ENCODE measurements around the gene N4BP2L2.

The N4BP2L2 gene

DNA sequence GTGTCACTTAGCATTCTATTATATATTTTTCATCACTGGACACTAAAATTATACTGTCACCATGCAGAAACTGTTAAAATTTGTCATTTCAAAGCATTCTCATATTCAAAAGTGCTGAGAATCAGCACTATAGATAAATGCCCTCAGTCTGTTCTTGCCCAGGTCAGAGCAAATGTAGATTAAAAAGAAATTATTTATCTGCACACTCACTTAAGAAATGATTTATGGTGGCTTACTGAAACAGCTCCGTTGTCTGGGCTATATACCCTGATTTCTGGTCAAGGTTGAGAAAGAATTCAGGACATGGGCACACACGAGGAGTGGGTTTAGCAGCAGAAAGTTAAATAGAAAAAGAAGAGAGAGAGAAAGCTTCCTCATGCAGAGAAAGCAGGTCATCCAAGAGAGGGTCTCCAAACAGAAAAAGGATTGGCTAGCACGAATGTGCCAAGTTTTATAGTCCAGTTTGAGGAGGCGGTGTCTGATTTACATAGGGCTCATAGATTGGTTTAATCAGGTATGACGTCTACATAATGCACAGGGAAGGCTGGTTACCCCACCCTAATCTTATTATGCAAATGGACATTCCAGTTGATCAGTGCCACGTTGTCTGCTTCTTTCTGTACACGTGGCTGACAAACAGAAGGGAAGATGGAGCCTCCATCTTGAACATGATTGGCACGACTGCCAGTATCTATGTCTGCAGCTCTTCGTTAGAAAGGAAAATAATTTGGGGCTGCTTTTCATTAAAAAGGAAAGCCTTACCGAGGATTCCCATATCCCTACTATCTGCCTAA, 63.4 kb downstream of the N4BP2L2 start:
- in situ Hi-C loops (cut with HindIII; ENCODE audit: low sequenced_read_pairs) = no loop called here
- no peak for DNase-seq (ENCODE audit: low read depth, low spot score)
- TF ChIP-seq, protein P1, sequence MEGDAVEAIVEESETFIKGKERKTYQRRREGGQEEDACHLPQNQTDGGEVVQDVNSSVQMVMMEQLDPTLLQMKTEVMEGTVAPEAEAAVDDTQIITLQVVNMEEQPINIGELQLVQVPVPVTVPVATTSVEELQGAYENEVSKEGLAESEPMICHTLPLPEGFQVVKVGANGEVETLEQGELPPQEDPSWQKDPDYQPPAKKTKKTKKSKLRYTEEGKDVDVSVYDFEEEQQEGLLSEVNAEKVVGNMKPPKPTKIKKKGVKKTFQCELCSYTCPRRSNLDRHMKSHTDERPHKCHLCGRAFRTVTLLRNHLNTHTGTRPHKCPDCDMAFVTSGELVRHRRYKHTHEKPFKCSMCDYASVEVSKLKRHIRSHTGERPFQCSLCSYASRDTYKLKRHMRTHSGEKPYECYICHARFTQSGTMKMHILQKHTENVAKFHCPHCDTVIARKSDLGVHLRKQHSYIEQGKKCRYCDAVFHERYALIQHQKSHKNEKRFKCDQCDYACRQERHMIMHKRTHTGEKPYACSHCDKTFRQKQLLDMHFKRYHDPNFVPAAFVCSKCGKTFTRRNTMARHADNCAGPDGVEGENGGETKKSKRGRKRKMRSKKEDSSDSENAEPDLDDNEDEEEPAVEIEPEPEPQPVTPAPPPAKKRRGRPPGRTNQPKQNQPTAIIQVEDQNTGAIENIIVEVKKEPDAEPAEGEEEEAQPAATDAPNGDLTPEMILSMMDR (IDR thresholded peaks at IDR 0.05; ENCODE audit: low read depth, low read length) = no peak
- no peak overlapping the region for H3K4me3 ChIP-seq (ENCODE audit: low read depth, low read length)

DNA sequence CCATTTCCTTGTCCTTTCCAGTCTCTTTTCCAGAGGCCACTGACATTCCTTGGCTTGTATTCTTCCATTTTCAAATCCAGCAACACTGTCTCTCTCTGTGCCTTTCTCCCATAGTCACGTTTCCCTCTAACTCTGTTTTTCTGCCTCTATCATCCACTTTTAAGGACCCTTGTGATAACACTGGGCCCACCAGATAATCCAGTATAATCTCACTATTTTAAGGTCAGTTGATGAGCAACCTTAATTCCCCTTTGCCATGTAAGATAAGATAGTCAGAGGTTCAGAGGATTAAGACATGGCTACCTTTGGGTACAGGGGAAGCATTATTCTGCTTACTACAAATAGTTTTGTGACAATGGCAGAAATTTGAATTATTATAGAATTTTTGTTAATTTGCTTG, 64.9 kb downstream of the N4BP2L2 start:
- TF ChIP-seq, protein P1 (IDR thresholded peaks at IDR 0.05; ENCODE audit: low read depth, low read length) = no peak
- in situ Hi-C loops (cut with HindIII; ENCODE audit: low sequenced_read_pairs) = no loop called here
- no peak overlapping the region for H3K4me3 ChIP-seq (ENCODE audit: low read depth, low read length)
- no peak for DNase-seq (ENCODE audit: low read depth, low spot score)

DNA sequence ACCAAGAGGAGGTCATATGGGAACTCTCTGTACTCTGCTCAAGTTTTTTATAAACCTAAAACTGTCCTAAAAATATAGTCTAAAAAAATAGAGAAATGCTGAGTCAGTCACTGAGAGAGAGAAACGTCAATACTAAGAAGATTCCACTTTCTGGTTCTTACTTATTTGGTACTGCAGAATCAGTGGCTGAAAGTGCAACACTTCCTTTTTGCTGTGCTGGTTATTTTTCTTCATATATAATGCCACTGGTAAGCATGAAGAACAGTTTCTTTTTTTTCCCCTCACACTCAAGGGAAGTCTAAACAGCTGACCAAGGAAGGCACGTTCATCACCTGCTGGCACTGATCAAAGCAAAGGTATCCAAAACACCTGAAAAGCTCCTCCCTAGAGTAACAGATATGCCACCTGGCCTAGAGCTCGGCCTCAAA, 66.4 kb downstream of the N4BP2L2 start:
- no peak overlapping the region for H3K4me3 ChIP-seq (ENCODE audit: low read depth, low read length)
- no peak for DNase-seq (ENCODE audit: low read depth, low spot score)
- in situ Hi-C loops (cut with HindIII; ENCODE audit: low sequenced_read_pairs) = no loop called here
- TF ChIP-seq, protein P1 (IDR thresholded peaks at IDR 0.05; ENCODE audit: low read depth, low read length) = no peak

DNA sequence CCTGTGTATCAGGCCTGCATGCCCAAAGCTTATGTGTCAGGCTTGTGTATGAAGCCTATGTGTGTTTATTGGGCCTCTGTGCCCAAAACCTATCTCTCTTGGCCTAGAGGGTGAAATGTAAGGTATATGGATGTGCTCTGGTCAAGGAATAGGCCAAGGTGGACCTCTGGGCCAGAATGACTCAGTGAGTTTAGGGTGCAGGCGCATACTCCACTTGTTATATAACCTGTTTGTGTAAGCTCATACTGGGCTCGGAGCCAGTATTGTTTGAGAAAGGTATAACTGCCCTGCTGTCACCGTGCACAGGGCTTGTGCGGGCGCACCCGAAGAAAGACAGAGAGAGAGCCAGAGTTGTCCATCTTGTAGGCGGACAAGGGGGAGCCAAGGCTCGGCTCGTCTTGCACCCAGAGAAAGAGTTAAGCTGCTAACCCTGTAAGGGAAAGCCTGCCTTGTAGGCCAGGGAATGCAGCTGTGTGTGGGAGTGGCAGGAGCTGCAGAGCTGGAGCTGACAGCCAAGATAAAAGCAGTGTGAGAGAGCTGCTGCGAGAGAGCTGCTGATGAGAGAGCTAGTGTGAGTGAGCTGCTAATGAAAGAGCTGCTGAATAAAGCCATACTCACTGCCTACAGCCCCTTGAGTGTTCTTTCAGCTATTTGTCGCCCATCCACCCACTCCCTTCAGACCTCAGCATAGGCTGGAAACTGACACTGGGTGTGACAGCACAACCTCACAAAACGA, 67.2 kb downstream of the N4BP2L2 start:
- no peak for DNase-seq (ENCODE audit: low read depth, low spot score)
- TF ChIP-seq, protein P1 (IDR thresholded peaks at IDR 0.05; ENCODE audit: low read depth, low read length) = no peak
- no peak overlapping the region for H3K4me3 ChIP-seq (ENCODE audit: low read depth, low read length)
- in situ Hi-C loops (cut with HindIII; ENCODE audit: low sequenced_read_pairs) = no loop called here

DNA sequence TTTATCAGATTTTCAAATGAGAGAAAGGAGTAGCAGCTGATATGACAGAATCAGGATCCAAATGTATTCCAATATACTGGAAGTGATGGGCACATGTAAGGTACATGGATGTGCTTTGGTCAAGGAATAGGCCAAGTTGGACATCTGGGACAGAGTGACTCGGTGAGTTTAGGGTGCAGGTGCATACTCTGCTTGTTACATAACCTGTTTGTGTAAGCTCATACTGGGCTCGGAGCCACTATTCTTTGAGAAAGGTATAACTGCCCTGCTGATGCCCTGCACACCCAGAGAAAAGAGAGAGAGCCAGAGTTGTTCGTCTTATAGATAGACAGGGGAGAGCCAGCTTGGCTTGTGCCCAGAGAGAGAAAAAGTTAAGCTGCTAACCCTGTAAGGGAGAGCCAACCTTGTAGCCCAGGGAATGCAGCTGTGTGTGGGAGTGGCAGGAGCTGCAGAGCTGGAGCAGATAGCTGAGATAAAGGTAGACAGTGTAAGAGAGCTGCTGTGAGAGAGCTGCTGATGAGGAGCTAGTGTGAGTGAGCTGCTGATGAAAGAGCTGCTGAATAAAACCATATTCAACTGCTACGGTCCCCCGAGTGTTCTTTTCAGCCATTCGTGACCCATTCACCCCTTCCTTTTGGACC, 70.0 kb downstream of the N4BP2L2 start:
- no peak overlapping the region for H3K4me3 ChIP-seq (ENCODE audit: low read depth, low read length)
- in situ Hi-C loops (cut with HindIII; ENCODE audit: low sequenced_read_pairs) = no loop called here
- TF ChIP-seq, protein P1 (IDR thresholded peaks at IDR 0.05; ENCODE audit: low read depth, low read length) = no peak
- DNase-seq (ENCODE audit: low read depth, low spot score) = no peak

DNA sequence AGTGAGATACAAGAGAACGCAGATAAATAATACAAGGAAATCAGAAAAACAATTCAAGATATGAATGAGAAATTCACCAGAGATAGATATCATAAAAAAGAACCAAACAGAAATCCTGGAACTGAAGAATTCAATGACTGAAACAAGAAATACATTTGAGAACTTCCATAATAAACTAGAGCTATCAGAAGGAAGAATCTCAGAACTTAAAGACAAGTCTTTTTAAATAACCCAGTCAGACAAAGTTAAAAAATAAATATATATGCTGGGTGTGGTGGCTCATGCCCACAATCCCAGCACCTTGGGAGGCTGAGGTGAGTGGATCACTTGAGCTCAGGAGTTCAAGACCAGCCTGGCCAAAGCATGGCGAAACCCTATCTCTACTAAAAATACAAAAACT, 82.0 kb downstream of the N4BP2L2 start:
- in situ Hi-C loops (cut with HindIII; ENCODE audit: low sequenced_read_pairs) = no loop called here
- TF ChIP-seq, protein P1 (IDR thresholded peaks at IDR 0.05; ENCODE audit: low read depth, low read length) = no peak

More for the DNA sequence above, 82.0 kb downstream of the N4BP2L2 start:
- H3K4me3 ChIP-seq (ENCODE audit: low read depth, low read length) = no peak overlapping the region
- no peak for DNase-seq (ENCODE audit: low read depth, low spot score)

Data from astrocyte of the spinal cord (primary cell).